GM13976 (cell line): ENCODE data around the gene TMEM143.

Source experiments
- DNase-seq: peaks from one replicate; pipeline ENCODE4 v3.0.0; 2012; ENCODE audit warnings: low spot score
- in situ Hi-C: fragments of 300-500 bp; cut with MboI; formaldehyde crosslinking; loops from one replicate; pipeline ENCODE4 v1.12.0; 2022; ENCODE audit warnings: low sequenced_read_pairs, mixed read lengths, inconsistent platforms; ENCODE audit not compliant: unreplicated experiment
- TF ChIP-seq, protein P1 (sequence below): IDR thresholded peaks from 2 replicates; pipeline ENCODE4 v1.5.1; 2012; ENCODE audit warnings: borderline replicate concordance, mild to moderate bottlenecking; ENCODE audit not compliant: insufficient read depth; ENCODE audit errors: extremely low read depth, missing control alignments, control extremely low read depth

The TMEM143 gene

DNA sequence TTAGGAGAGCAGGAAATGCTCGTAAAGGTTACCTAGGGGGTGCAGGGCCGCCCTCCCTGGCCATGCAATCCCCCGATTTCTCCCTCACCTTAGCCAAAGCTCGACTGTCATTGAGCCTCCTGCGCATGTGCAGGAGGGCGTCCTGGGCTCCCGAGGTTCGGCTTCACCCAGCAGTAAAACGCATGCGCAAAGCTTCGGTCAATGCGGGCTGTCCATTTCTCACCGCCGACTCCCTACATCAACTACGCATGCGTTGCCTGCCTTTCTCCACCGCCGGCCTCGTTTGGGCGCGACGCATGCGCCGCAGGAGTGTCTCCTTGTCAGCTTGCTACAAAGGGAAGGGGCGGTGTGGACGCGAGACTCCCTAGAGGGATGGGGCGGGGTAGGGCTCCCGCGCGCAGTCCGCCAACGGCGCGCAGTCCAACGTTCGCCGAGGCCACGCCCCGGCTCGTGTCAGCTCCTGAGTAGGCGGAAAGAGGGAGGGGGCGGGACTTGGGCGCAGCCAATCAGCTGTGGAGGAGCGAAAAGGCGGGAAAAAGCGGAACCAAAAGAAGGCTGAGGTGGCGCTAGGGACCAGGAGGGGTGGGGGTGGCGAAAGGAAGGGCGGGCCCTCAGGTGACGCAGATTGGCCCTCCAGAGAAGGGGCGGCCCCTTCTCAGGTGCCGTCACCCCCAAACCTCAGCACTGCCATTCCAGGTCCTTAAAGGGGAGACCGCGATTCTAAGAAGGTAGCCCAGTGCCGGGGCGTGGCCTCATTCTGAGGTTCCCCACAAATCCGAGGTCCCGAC lies at the start of gene TMEM143, which contains the start of gene SYNGR4:
TMEM143 (minus strand) TSS at position 131 of the 788 bp plus-strand sequence; CDS start at position 111, 20 bp downstream.
SYNGR4 (plus strand) TSS at position 558 of the 788 bp plus-strand sequence. CDS start 1,476 bp downstream, outside the sequence.
- TF ChIP-seq, protein P1, sequence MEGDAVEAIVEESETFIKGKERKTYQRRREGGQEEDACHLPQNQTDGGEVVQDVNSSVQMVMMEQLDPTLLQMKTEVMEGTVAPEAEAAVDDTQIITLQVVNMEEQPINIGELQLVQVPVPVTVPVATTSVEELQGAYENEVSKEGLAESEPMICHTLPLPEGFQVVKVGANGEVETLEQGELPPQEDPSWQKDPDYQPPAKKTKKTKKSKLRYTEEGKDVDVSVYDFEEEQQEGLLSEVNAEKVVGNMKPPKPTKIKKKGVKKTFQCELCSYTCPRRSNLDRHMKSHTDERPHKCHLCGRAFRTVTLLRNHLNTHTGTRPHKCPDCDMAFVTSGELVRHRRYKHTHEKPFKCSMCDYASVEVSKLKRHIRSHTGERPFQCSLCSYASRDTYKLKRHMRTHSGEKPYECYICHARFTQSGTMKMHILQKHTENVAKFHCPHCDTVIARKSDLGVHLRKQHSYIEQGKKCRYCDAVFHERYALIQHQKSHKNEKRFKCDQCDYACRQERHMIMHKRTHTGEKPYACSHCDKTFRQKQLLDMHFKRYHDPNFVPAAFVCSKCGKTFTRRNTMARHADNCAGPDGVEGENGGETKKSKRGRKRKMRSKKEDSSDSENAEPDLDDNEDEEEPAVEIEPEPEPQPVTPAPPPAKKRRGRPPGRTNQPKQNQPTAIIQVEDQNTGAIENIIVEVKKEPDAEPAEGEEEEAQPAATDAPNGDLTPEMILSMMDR: no peak
- in situ Hi-C loops: no loop called here
- DNase-seq: peak; percentile 100

DNA sequence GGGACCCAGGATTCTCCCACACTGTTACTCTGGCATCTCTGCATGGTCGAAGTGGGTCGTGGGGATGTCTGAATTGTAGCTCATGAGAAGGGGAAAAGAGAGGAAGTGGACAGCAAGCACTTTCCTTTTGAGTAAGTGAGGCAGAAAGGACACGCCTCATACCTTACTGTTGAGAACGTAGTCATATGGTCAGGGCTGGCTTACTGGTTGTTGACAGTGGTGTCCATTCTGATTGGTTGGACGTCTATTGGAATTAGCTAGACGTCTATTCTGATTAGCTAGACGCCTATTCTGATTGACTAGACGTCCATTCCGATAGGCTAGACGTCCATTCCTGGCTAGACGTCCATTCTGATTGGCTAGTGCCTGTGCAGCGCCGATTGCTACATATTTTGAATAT lies 42.1 kb upstream of the TMEM143 start:
- in situ Hi-C loops: no loop called here
- TF ChIP-seq, protein P1: no peak
- peak; percentile 55 for DNase-seq

DNA sequence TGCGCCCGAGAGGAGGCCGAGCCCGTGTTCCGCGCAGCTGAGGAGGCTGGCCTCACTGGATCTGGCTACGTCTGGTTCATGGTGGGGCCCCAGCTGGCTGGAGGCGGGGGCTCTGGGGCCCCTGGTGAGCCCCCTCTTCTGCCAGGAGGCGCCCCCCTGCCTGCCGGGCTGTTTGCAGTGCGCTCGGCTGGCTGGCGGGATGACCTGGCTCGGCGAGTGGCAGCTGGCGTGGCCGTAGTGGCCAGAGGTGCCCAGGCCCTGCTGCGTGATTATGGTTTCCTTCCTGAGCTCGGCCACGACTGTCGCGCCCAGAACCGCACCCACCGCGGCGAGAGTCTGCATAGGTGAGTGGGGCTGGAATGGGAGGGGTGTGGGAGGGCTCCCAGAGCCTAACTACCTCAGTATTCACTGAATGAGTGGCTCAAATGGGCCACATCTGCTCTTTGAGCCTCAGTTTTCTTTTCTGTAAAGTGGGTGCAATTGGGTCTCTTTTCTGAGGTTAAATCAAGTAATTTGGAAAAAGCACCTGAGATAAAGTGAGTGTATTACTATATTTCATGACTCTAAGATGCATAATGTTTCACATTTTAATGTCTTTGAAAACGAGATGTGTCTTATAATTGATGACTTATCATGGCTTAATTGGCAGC lies 41.4 kb upstream of the TMEM143 start:
- DNase-seq: no peak
- TF ChIP-seq, protein P1: no peak
- in situ Hi-C loops: no loop called here

DNA sequence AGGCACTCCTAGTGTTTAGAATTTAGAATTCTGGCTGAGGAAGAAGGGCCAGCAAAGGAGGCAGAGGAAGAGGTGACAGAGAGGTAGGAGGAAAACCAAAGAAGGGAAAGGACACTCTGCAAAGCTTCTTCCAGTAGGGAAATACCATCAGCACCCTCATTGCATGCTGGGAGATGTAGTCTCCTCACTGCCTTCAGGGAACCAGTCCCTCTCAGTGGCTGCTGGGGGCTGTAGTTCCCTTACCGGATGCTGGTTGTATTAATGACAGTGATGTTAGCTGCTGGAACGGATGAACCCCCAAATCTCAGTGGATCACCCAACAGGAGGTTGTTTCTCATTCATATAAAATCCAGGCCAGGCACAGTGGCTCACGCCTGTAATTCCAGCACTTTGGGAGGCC lies 39.9 kb upstream of the TMEM143 start:
- TF ChIP-seq, protein P1: no peak
- in situ Hi-C loops: no loop called here
- DNase-seq: peak; percentile 87

DNA sequence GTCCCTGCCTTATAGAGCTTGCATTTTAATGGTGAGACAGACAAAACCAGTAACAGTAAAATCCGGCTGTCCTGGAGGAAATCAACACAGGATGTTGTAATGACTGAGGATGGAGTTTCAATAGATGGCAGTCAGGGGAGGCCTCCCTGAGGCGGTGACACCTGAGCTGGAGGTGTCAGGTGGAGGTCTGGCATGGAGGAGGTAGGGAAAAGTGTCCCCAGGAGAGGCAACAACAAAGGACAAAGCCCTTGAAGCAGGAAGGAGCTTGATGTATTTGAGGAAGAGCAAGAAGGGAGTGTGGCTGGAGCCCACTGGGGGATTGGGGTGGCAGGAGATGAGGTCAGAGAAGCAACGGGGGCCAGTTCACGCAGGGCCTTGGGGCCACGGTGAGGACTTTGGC lies 37.5 kb upstream of the TMEM143 start:
- no peak for DNase-seq
- in situ Hi-C loops: no loop called here

DNA sequence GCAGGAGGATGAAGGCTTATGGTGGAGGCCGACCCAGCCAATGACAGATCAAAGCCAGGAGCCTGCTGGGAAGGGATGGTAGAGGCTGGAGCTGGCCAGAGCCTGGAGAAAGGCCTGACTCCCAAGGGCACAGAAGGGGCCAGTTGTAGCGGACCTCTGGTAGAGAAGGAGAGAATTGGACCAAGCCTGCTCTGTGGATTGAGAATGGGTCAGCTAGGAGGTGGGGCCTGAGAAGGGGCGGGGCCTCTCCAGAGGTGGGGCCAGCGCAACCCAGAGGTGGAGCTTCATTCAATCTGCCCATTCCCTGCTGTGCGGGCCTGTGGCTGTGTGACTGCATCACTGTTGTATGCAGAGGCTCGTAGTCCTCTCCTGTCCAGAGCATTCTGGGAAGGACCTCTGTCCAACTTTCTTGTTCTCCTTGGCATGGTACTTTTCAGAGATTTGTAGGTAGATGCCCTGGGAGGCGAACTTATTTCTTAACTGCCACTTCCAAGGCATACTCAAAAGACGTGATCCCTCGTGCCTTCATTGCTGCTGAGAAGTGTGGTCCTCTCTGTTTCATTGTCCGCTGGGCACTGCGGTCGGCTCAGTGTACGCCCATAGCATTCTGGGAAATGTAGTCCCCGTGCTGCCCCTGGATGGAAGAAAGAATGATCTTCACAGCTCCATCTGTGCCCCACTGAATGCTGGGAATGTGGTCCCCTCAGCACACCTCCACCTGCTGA lies 36.4 kb upstream of the TMEM143 start:
- in situ Hi-C loops: no loop called here
- peak; percentile 63 for DNase-seq
- TF ChIP-seq, protein P1: no peak

More for the DNA sequence above, 37.5 kb upstream of the TMEM143 start:
- TF ChIP-seq, protein P1: no peak
